ENCODE results near the gene ALDH1A3.

GRCh38 chr15:100859970-100860828 lies 19.4 kb upstream of the ALDH1A3 start:
- no peak for TF ChIP-seq POLR2A (IDR thresholded peaks at IDR 0.05; ENCODE audit: low read length)
- no peak for TF ChIP-seq GATA1 (IDR thresholded peaks at IDR 0.05; ENCODE audit: low read depth, low read length)

Data from erythroblast (primary cell).